ENCODE results near the gene YIPF7. TPM values are rescaled to one million over a fixed set of nuclear protein-coding genes. Genes with fewer than 3 reads are reported as not detected.

Gene YIPF7
- total and polyA plus RNA-seq, 4 donors = not detected

- DNase-seq (ENCODE audit: low spot score) = no peak
- H3K9me3 ChIP-seq (ENCODE audit: control insufficient read depth in 4 of 4, low read length in 3 of 4) = no peaks in the 10 kb centered on the region
- no peaks in the 10 kb centered on the region for H3K36me3 ChIP-seq (ENCODE audit: control insufficient read depth in 4 of 4, insufficient read depth in 3 of 4, low read depth in 1 of 4, low read length in 3 of 4)
- no peak overlapping the region for H3K4me3 ChIP-seq (ENCODE audit: low read depth in 1 of 3, low read length in 3 of 3)
- no peak for TF ChIP-seq TAF1 (conservative IDR thresholded peaks at IDR 0.05)
- no peak for TF ChIP-seq ZBTB33 (IDR thresholded peaks at IDR 0.05)
- TF ChIP-seq FOXA1 (IDR thresholded peaks at IDR 0.05) = no peak
- no peak for TF ChIP-seq RXRA (IDR thresholded peaks at IDR 0.05)
- TF ChIP-seq ATF3 (IDR thresholded peaks at IDR 0.05) = no peak
- no peak for TF ChIP-seq HNF4A (conservative IDR thresholded peaks at IDR 0.05)
- TF ChIP-seq JUND (IDR thresholded peaks at IDR 0.05) = no peak
- no peak for TF ChIP-seq SP1 (IDR thresholded peaks at IDR 0.05)
- TF ChIP-seq RAD21 (IDR thresholded peaks at IDR 0.05) = no peak
- no peak for TF ChIP-seq HNF4G (IDR thresholded peaks at IDR 0.05)
- no peak for TF ChIP-seq MAX (IDR thresholded peaks at IDR 0.05)
- no peak for TF ChIP-seq FOXA2 (IDR thresholded peaks at IDR 0.05)
- no peak for TF ChIP-seq CTCF (IDR thresholded peaks at IDR 0.05; ENCODE audit: low read depth, low read length, missing input control)
- TF ChIP-seq NR2F2 (IDR thresholded peaks at IDR 0.05) = no peak
- TF ChIP-seq YY1 (IDR thresholded peaks at IDR 0.05) = no peak
- TF ChIP-seq GABPA (IDR thresholded peaks at IDR 0.05 in 1 of 2, conservative IDR thresholded peaks at IDR 0.05 in 1 of 2) = no peak
- TF ChIP-seq REST (IDR thresholded peaks at IDR 0.05) = no peak
- no peak for TF ChIP-seq EGR1 (IDR thresholded peaks at IDR 0.05; ENCODE audit: low read depth in 2 of 2)
- 76% methylated on average over 1 of the region's 1 CpG for WGBS
- no peaks in the 10 kb centered on the region for H3K27me3 ChIP-seq (ENCODE audit: control insufficient read depth in 4 of 4, insufficient read depth in 4 of 4, low read length in 3 of 4)
- no peak overlapping the region for H3K9ac ChIP-seq (ENCODE audit: low read depth in 1 of 2, low read length in 2 of 2)
- H3K4me1 ChIP-seq (ENCODE audit: control insufficient read depth in 4 of 4, insufficient read depth in 4 of 4, low read length in 3 of 4) = no peaks in the 10 kb centered on the region
- no peak overlapping the region for H3K27ac ChIP-seq (ENCODE audit: low read depth in 1 of 2, low read length in 2 of 2)
Observed at GRCh38 chr4:44661940-44662622, 10.7 kb upstream of the YIPF7 start.
